ENCODE measurements around the gene PSMB11. TPM values are rescaled to one million over a fixed set of nuclear protein-coding genes. Genes with fewer than 3 reads are reported as not detected.

PSMB11 gene
- total RNA-seq, 4 donors from 2014 or later, result not detected

DNA sequence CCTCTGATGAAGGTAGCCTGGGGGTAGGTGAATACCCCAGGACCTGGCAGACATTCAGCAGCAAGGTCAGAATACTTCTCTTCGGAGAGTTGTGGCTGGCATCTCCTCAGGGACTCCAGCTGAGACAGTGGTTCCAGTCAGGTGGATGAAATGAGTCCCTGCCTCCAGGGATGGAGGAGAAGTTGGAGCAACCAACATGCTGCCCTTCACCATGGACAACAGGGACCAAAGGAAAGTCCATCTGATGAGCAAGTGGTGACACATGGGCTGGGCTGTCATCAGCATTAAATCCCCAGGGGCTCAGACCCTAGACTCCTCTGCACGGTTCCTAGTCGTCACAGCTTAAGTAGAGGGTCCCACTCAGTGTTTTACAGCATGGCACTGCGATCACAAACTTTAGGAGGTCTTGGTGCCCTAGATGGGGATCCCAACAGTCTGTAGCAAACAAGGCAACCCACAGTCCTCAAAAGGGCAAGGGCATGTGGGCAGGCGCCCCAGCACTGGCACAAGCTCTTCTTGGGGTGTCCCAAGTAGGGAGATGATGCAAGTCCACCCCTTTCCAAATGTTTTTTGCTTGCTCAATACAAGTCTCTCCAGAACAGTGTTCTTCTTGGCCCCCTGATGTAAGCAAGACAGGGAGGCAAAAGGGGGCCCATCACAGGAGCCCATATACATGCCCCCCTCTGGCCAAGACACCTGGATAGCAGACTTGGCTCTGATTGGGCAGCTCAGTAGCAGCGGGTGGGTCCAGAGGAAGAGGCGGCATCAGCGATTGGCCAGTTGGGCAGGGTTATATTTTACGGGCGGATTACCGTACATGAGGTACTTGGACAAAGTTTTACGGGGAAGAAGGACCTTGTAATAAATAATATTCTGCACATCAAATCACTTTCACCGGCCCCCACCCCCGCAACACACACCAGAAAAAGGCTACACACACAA lies 26.1 kb downstream of the PSMB11 start:
- no peak for DNase-seq (ENCODE audit: low spot score in 2 of 2)
- H3K4me3 ChIP-seq (ENCODE audit: low read depth, poor library complexity, severe bottlenecking), result no peak overlapping the region
- intact Hi-C loops (cut with DNase I; ENCODE audit: low total_unique reads), result no loop called here
- TF ChIP-seq CTCF (IDR thresholded peaks at IDR 0.05) (no peak), POLR2A (IDR thresholded peaks at IDR 0.05) (no peak)
- 74 to 75% methylated on average over 14 of the region's 14 CpGs for WGBS, 2 donors

- peak; percentile 83 to 93 for DNase-seq (ENCODE audit: low spot score in 2 of 2)
- H3K4me3 ChIP-seq (ENCODE audit: low read depth, poor library complexity, severe bottlenecking), result no peak overlapping the region
- WGBS, 2 donors, result 28 to 29% methylated on average over 8 of the region's 8 CpGs
- intact Hi-C loops (cut with DNase I; ENCODE audit: low total_unique reads), result no loop called here
- no peak for TF ChIP-seq POLR2A (IDR thresholded peaks at IDR 0.05)
- TF ChIP-seq CTCF (IDR thresholded peaks at IDR 0.05), result peak in 1 of 3 donors; percentile 80
Observed at GRCh38 chr14:23068789-23069412, 26.9 kb downstream of the PSMB11 start.

GRCh38 chr14:23069413-23069806 lies 27.4 kb downstream of the PSMB11 start:
- intact Hi-C loops (cut with DNase I; ENCODE audit: low total_unique reads), result no loop called here
- no peak overlapping the region for H3K4me3 ChIP-seq (ENCODE audit: low read depth, poor library complexity, severe bottlenecking)
- TF ChIP-seq CTCF (IDR thresholded peaks at IDR 0.05) (no peak), POLR2A (IDR thresholded peaks at IDR 0.05) (no peak)
- no peak for DNase-seq (ENCODE audit: low spot score in 2 of 2)
- 84 to 86% methylated on average over 4 of the region's 4 CpGs for WGBS, 2 donors

GRCh38 chr14:23070262-23071129 lies 28.5 kb downstream of the PSMB11 start:
- no peak for TF ChIP-seq POLR2A (IDR thresholded peaks at IDR 0.05)
- TF ChIP-seq CTCF (IDR thresholded peaks at IDR 0.05), result no peak
- DNase-seq (ENCODE audit: low spot score in 2 of 2), result no peak
- no peak overlapping the region for H3K4me3 ChIP-seq (ENCODE audit: low read depth, poor library complexity, severe bottlenecking)
- intact Hi-C loops (cut with DNase I; ENCODE audit: low total_unique reads), result no loop called here
- 7 to 13% methylated on average over 10 of the region's 10 CpGs for WGBS, 2 donors

- H3K4me3 ChIP-seq (ENCODE audit: low read depth, poor library complexity, severe bottlenecking), result peak overlapping the region; percentile 31
- TF ChIP-seq CTCF (IDR thresholded peaks at IDR 0.05) (no peak), POLR2A (IDR thresholded peaks at IDR 0.05) (no peak)
- intact Hi-C loops (cut with DNase I; ENCODE audit: low total_unique reads), result no loop called here
- 1% methylated on average over 14 of the region's 14 CpGs for WGBS, 2 donors
- peak; percentile 85 to 95 for DNase-seq (ENCODE audit: low spot score in 2 of 2)
Observed at GRCh38 chr14:23071244-23071920, 29.4 kb downstream of the PSMB11 start.
